Right lobe of liver (tissue), 4 donors: ENCODE measurements around the gene CD164L2.

Experiments
- CTCF ChIP-seq, 4 donors: fragments of 200-600 bp in 3 of 4; fragments of 450-650 bp in 1 of 4; IDR thresholded peaks; one replicate each; pipeline versions ENCODE4 v1.5.1 to v1.8.0; 2016 to 2022; ENCODE audit warnings: antibody characterized with exemption in 4 of 4, mild to moderate bottlenecking in 2 of 4
- POLR2A ChIP-seq: fragments of 450-650 bp; IDR thresholded peaks from one replicate; pipeline ENCODE4 v1.6.1; 2017; ENCODE audit warnings: antibody characterized with exemption, mild to moderate bottlenecking
- donor health status: DM: no; HTN: no; CAD: no.
- donor health status: DM: no; HTN: no; CAD: no.
- donor health status: DM: no; HTN: yes; CAD: no.

- no peak for TF ChIP-seq CTCF (IDR thresholded peaks at IDR 0.05)
- no peak for TF ChIP-seq POLR2A
Measured at GRCh38 chr1:27403931-27404330, 20.8 kb upstream of the CD164L2 start.
